GM23338 (cell line): Measurements from ENCODE around the gene GRAMD4.

ENCODE experiments used
- CREB1 ChIP-seq: fragments of 250-450 bp; sonication (Bioruptor Pico); IDR thresholded peaks from 2 replicates; pipeline ENCODE4 v1.5.0; 2020; ENCODE audit warnings: low read depth, mild to moderate bottlenecking, moderate library complexity
- EZH2 ChIP-seq: fragments of 200-600 bp; sonication (generic); IDR thresholded peaks from one replicate; pipeline ENCODE4 v1.8.0; 2017; ENCODE audit warnings: antibody characterized with exemption, mild to moderate bottlenecking, low read depth; ENCODE audit not compliant: unreplicated experiment
- EZH2phosphoT487 ChIP-seq: fragments of 200-600 bp; sonication (generic); IDR thresholded peaks from one replicate; pipeline ENCODE4 v1.8.1; 2018; ENCODE audit warnings: antibody characterized with exemption; ENCODE audit not compliant: unreplicated experiment
- JUNB ChIP-seq: IDR thresholded peaks from one replicate; pipeline ENCODE4 v1.6.1; 2016; ENCODE audit warnings: antibody characterized with exemption; ENCODE audit not compliant: unreplicated experiment
- POLR2AphosphoS5 ChIP-seq: IDR thresholded peaks from 2 replicates; pipeline ENCODE4 v1.6.1; 2016; ENCODE audit warnings: antibody characterized with exemption, low read depth
- STAT1 ChIP-seq: IDR thresholded peaks from one replicate; pipeline ENCODE4 v1.6.1; 2016; ENCODE audit warnings: antibody characterized with exemption; ENCODE audit not compliant: unreplicated experiment
- ZNF114 ChIP-seq: fragments of 250-450 bp; sonication (Bioruptor Pico); IDR thresholded peaks from 2 replicates; pipeline ENCODE4 v1.5.0; 2020; ENCODE audit warnings: mild to moderate bottlenecking, moderate library complexity
- TF ChIP-seq, protein P1 (sequence below), 2 experiments: fragments of 200-600 bp in 1 of 2; sonication (generic) in 1 of 2; conservative IDR thresholded peaks; 2 replicates each; pipeline versions ENCODE4 v1.5.1 to v1.6.1; 2016 to 2017; ENCODE audit warnings: antibody characterized with exemption in 2 of 2, low read depth in 2 of 2, mild to moderate bottlenecking in 2 of 2, moderate library complexity in 1 of 2
- TF ChIP-seq, protein P2 (sequence below): IDR thresholded peaks from one replicate; pipeline ENCODE4 v1.6.1; 2018; ENCODE audit warnings: antibody characterized with exemption; ENCODE audit not compliant: unreplicated experiment
- TF ChIP-seq, protein P3 (sequence below): fragments of 250-450 bp; sonication (Bioruptor Pico); IDR thresholded peaks from 2 replicates; pipeline ENCODE4 v1.5.0; 2020; ENCODE audit warnings: mild to moderate bottlenecking, moderate library complexity
- TF ChIP-seq, protein P4 (sequence below): IDR thresholded peaks from 2 replicates; pipeline ENCODE4 v1.6.1; 2016; ENCODE audit warnings: antibody characterized with exemption

DNA sequence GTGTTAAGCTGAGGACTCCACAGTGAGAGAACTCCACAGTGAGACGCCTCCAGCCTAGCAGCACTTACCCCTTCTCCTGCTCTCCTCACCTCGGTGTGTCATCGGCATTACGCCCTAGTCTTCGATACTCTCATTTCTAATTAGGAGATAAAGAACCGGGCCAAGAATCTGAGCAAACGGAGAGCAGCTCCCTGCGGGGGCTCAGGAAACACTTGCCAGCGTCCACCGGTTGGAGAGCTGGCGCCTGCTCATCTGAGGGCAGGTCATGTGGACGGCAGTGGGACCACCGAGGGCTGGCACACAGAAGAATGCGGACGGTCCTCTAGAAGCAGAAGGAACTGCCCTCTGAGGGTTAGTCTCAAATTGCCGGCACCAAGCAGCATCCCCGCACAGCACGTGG lies 104.9 kb downstream of the GRAMD4 start:
- no peak for TF ChIP-seq EZH2
- no peak for TF ChIP-seq POLR2AphosphoS5
- TF ChIP-seq, protein P1, sequence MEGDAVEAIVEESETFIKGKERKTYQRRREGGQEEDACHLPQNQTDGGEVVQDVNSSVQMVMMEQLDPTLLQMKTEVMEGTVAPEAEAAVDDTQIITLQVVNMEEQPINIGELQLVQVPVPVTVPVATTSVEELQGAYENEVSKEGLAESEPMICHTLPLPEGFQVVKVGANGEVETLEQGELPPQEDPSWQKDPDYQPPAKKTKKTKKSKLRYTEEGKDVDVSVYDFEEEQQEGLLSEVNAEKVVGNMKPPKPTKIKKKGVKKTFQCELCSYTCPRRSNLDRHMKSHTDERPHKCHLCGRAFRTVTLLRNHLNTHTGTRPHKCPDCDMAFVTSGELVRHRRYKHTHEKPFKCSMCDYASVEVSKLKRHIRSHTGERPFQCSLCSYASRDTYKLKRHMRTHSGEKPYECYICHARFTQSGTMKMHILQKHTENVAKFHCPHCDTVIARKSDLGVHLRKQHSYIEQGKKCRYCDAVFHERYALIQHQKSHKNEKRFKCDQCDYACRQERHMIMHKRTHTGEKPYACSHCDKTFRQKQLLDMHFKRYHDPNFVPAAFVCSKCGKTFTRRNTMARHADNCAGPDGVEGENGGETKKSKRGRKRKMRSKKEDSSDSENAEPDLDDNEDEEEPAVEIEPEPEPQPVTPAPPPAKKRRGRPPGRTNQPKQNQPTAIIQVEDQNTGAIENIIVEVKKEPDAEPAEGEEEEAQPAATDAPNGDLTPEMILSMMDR (conservative IDR thresholded peaks at IDR 0.05; ENCODE audit: low read depth in 2 of 2) = no peak
- TF ChIP-seq, protein P2, sequence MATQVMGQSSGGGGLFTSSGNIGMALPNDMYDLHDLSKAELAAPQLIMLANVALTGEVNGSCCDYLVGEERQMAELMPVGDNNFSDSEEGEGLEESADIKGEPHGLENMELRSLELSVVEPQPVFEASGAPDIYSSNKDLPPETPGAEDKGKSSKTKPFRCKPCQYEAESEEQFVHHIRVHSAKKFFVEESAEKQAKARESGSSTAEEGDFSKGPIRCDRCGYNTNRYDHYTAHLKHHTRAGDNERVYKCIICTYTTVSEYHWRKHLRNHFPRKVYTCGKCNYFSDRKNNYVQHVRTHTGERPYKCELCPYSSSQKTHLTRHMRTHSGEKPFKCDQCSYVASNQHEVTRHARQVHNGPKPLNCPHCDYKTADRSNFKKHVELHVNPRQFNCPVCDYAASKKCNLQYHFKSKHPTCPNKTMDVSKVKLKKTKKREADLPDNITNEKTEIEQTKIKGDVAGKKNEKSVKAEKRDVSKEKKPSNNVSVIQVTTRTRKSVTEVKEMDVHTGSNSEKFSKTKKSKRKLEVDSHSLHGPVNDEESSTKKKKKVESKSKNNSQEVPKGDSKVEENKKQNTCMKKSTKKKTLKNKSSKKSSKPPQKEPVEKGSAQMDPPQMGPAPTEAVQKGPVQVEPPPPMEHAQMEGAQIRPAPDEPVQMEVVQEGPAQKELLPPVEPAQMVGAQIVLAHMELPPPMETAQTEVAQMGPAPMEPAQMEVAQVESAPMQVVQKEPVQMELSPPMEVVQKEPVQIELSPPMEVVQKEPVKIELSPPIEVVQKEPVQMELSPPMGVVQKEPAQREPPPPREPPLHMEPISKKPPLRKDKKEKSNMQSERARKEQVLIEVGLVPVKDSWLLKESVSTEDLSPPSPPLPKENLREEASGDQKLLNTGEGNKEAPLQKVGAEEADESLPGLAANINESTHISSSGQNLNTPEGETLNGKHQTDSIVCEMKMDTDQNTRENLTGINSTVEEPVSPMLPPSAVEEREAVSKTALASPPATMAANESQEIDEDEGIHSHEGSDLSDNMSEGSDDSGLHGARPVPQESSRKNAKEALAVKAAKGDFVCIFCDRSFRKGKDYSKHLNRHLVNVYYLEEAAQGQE = no peak
- no peak for TF ChIP-seq CREB1 (CRISPR knock-in tag)
- no peak for TF ChIP-seq EZH2phosphoT487
- TF ChIP-seq JUNB = no peak
- TF ChIP-seq ZNF114 (CRISPR knock-in tag) = no peak
- TF ChIP-seq, protein P3, sequence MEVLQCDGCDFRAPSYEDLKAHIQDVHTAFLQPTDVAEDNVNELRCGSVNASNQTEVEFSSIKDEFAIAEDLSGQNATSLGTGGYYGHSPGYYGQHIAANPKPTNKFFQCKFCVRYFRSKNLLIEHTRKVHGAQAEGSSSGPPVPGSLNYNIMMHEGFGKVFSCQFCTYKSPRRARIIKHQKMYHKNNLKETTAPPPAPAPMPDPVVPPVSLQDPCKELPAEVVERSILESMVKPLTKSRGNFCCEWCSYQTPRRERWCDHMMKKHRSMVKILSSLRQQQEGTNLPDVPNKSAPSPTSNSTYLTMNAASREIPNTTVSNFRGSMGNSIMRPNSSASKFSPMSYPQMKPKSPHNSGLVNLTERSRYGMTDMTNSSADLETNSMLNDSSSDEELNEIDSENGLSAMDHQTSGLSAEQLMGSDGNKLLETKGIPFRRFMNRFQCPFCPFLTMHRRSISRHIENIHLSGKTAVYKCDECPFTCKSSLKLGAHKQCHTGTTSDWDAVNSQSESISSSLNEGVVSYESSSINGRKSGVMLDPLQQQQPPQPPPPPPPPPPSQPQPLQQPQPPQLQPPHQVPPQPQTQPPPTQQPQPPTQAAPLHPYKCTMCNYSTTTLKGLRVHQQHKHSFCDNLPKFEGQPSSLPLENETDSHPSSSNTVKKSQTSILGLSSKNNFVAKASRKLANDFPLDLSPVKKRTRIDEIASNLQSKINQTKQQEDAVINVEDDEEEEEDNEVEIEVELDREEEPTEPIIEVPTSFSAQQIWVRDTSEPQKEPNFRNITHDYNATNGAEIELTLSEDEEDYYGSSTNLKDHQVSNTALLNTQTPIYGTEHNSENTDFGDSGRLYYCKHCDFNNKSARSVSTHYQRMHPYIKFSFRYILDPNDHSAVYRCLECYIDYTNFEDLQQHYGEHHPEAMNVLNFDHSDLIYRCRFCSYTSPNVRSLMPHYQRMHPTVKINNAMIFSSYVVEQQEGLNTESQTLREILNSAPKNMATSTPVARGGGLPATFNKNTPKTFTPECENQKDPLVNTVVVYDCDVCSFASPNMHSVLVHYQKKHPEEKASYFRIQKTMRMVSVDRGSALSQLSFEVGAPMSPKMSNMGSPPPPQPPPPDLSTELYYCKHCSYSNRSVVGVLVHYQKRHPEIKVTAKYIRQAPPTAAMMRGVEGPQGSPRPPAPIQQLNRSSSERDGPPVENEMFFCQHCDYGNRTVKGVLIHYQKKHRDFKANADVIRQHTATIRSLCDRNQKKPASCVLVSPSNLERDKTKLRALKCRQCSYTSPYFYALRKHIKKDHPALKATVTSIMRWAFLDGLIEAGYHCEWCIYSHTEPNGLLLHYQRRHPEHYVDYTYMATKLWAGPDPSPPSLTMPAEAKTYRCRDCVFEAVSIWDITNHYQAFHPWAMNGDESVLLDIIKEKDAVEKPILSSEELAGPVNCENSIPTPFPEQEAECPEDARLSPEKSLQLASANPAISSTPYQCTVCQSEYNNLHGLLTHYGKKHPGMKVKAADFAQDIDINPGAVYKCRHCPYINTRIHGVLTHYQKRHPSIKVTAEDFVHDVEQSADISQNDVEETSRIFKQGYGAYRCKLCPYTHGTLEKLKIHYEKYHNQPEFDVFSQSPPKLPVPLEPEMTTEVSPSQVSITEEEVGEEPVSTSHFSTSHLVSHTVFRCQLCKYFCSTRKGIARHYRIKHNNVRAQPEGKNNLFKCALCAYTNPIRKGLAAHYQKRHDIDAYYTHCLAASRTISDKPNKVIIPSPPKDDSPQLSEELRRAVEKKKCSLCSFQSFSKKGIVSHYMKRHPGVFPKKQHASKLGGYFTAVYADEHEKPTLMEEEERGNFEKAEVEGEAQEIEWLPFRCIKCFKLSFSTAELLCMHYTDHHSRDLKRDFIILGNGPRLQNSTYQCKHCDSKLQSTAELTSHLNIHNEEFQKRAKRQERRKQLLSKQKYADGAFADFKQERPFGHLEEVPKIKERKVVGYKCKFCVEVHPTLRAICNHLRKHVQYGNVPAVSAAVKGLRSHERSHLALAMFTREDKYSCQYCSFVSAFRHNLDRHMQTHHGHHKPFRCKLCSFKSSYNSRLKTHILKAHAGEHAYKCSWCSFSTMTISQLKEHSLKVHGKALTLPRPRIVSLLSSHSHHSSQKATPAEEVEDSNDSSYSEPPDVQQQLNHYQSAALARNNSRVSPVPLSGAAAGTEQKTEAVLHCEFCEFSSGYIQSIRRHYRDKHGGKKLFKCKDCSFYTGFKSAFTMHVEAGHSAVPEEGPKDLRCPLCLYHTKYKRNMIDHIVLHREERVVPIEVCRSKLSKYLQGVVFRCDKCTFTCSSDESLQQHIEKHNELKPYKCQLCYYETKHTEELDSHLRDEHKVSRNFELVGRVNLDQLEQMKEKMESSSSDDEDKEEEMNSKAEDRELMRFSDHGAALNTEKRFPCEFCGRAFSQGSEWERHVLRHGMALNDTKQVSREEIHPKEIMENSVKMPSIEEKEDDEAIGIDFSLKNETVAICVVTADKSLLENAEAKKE (CRISPR knock-in tag) = no peak
- TF ChIP-seq, protein P4, sequence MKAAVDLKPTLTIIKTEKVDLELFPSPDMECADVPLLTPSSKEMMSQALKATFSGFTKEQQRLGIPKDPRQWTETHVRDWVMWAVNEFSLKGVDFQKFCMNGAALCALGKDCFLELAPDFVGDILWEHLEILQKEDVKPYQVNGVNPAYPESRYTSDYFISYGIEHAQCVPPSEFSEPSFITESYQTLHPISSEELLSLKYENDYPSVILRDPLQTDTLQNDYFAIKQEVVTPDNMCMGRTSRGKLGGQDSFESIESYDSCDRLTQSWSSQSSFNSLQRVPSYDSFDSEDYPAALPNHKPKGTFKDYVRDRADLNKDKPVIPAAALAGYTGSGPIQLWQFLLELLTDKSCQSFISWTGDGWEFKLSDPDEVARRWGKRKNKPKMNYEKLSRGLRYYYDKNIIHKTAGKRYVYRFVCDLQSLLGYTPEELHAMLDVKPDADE = no peak
- TF ChIP-seq STAT1 = no peak
